Measurements from ENCODE around the gene CTNNA2.
A peak's percentile ranks its signal among the peaks of the same experiment; 100 is the strongest.

Gene CTNNA2

GRCh38 chr2:79576451-79576850 is 63.6 kb downstream of the CTNNA2 start:
- H3K9ac ChIP-seq (ENCODE audit: low read depth, low read length, poor library complexity), result no peak overlapping the region
- H3K9me3 ChIP-seq (replicated peaks in 1 of 2; ENCODE audit: control insufficient read depth in 2 of 2, insufficient read depth in 1 of 2, low read depth in 1 of 2, low read length in 2 of 2), result no peaks in the 10 kb centered on the region
- no peak overlapping the region for H2AK5ac ChIP-seq (ENCODE audit: low read depth, low read length)
- H3K4me3 ChIP-seq (ENCODE audit: low read length in 2 of 2), result no peak overlapping the region
- H3K79me1 ChIP-seq (ENCODE audit: low read depth, low read length), result peaks cover 2% of the 10 kb centered on the region
- no peak overlapping the region for H3K14ac ChIP-seq (ENCODE audit: low read length)
- H2BK12ac ChIP-seq (ENCODE audit: low read length), result no peak overlapping the region
- H3K4me1 ChIP-seq (ENCODE audit: control insufficient read depth in 2 of 2, insufficient read depth in 1 of 2, low read depth in 1 of 2, low read length in 2 of 2), result no peaks in the 10 kb centered on the region
- H3K4me2 ChIP-seq (ENCODE audit: insufficient read depth, low read length, poor library complexity, severe bottlenecking), result no peak overlapping the region
- H4K91ac ChIP-seq (ENCODE audit: low read depth, low read length, poor library complexity), result no peak overlapping the region
- no peak overlapping the region for H2BK120ac ChIP-seq (ENCODE audit: low read depth, low read length)
- H3K4ac ChIP-seq (ENCODE audit: low read length), result no peak overlapping the region
- DNase-seq (ENCODE audit: low spot score), result no peak
- H3K27ac ChIP-seq (replicated peaks; ENCODE audit: low read length), result no peak overlapping the region
- no peak overlapping the region for H2BK5ac ChIP-seq (ENCODE audit: low read length)
- H3K36me3 ChIP-seq (replicated peaks in 1 of 2; ENCODE audit: control insufficient read depth in 2 of 2, insufficient read depth in 2 of 2, low read length in 2 of 2), result no peaks in the 10 kb centered on the region
- H3K18ac ChIP-seq (ENCODE audit: low read length), result no peak overlapping the region
- H4K8ac ChIP-seq (ENCODE audit: low read depth, low read length), result no peak overlapping the region
- H2AFZ ChIP-seq (ENCODE audit: low read length), result no peak overlapping the region
- H2BK15ac ChIP-seq (ENCODE audit: low read length), result no peak overlapping the region
- WGBS, 2 donors (ENCODE audit: extremely low coverage in 2 of 2, insufficient read length in 2 of 2, insufficient replicate concordance in 1 of 2), result no CpG with 5 or more reads among the region's 4 CpGs
- H3K23ac ChIP-seq (ENCODE audit: low read depth, low read length, poor library complexity), result no peak overlapping the region
- no peaks in the 10 kb centered on the region for H3K27me3 ChIP-seq (ENCODE audit: control insufficient read depth in 3 of 3, insufficient read depth in 3 of 3, low read depth in 1 of 3, low read length in 3 of 3)

- Histone ChIP-seq H3K9me3 (replicated peaks in 1 of 2; ENCODE audit: control insufficient read depth in 2 of 2, insufficient read depth in 1 of 2, low read depth in 1 of 2, low read length in 2 of 2) (no peaks in the 10 kb centered on the region), H2BK120ac (ENCODE audit: low read depth, low read length) (no peak overlapping the region), H3K27me3 (ENCODE audit: control insufficient read depth in 3 of 3, insufficient read depth in 3 of 3, low read depth in 1 of 3, low read length in 3 of 3) (no peaks in the 10 kb centered on the region), H3K23ac (ENCODE audit: low read depth, low read length, poor library complexity) (no peak overlapping the region), H3K9ac (ENCODE audit: low read depth, low read length, poor library complexity) (no peak overlapping the region), H2AFZ (ENCODE audit: low read length) (no peak overlapping the region), H3K27ac (replicated peaks; ENCODE audit: low read length) (no peak overlapping the region), H4K8ac (ENCODE audit: low read depth, low read length) (no peak overlapping the region), H3K18ac (ENCODE audit: low read length) (no peak overlapping the region), H3K4me1 (ENCODE audit: control insufficient read depth in 2 of 2, insufficient read depth in 1 of 2, low read depth in 1 of 2, low read length in 2 of 2) (no peaks in the 10 kb centered on the region), H2BK12ac (ENCODE audit: low read length) (no peak overlapping the region), H3K36me3 (replicated peaks in 1 of 2; ENCODE audit: control insufficient read depth in 2 of 2, insufficient read depth in 2 of 2, low read length in 2 of 2) (no peaks in the 10 kb centered on the region), H2BK15ac (ENCODE audit: low read length) (no peak overlapping the region), H4K91ac (ENCODE audit: low read depth, low read length, poor library complexity) (no peak overlapping the region), H3K4me3 (ENCODE audit: low read length in 2 of 2) (no peak overlapping the region), H3K79me1 (ENCODE audit: low read depth, low read length) (peaks cover 2% of the 10 kb centered on the region), H3K4ac (ENCODE audit: low read length) (no peak overlapping the region), H2AK5ac (ENCODE audit: low read depth, low read length) (no peak overlapping the region), H3K14ac (ENCODE audit: low read length) (no peak overlapping the region), H2BK5ac (ENCODE audit: low read length) (no peak overlapping the region), H3K4me2 (ENCODE audit: insufficient read depth, low read length, poor library complexity, severe bottlenecking) (no peak overlapping the region)
- no peak for DNase-seq (ENCODE audit: low spot score)
- no CpG with 5 or more reads among the region's 1 CpG for WGBS, 2 donors (ENCODE audit: extremely low coverage in 2 of 2, insufficient read length in 2 of 2, insufficient replicate concordance in 1 of 2)
Measured at GRCh38 chr2:79578952-79579351, 66.1 kb downstream of the CTNNA2 start.

DNA sequence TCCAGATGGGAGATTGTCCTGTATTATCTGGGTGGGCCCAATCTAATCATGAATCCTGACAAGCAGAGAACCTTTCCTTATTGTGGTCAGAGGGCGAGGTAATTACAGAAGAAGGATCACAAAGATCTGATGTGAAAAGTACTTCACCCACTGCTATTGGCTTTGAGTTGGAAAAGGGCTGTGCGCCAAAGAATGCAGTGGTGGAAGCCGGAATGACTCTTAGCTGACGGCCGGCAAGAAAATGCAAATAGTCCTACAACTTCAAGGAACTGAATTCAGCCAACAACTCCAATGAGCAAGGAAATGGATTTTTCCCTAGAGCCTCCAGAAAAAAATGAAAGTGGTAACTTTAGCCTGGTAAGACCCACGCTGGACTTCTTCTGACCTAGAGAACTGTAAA is 67.3 kb downstream of the CTNNA2 start:
- H3K79me1 ChIP-seq (ENCODE audit: low read depth, low read length), result peaks cover 2% of the 10 kb centered on the region
- no peak overlapping the region for H3K14ac ChIP-seq (ENCODE audit: low read length)
- H2BK15ac ChIP-seq (ENCODE audit: low read length), result no peak overlapping the region
- no peak overlapping the region for H3K23ac ChIP-seq (ENCODE audit: low read depth, low read length, poor library complexity)
- no peaks in the 10 kb centered on the region for H3K4me1 ChIP-seq (ENCODE audit: control insufficient read depth in 2 of 2, insufficient read depth in 1 of 2, low read depth in 1 of 2, low read length in 2 of 2)
- H3K4ac ChIP-seq (ENCODE audit: low read length), result no peak overlapping the region
- WGBS, 2 donors (ENCODE audit: extremely low coverage in 2 of 2, insufficient read length in 2 of 2, insufficient replicate concordance in 1 of 2), result no CpG with 5 or more reads among the region's 6 CpGs
- no peak overlapping the region for H3K4me3 ChIP-seq (ENCODE audit: low read length in 2 of 2)
- no peaks in the 10 kb centered on the region for H3K36me3 ChIP-seq (replicated peaks in 1 of 2; ENCODE audit: control insufficient read depth in 2 of 2, insufficient read depth in 2 of 2, low read length in 2 of 2)
- no peaks in the 10 kb centered on the region for H3K27me3 ChIP-seq (ENCODE audit: control insufficient read depth in 3 of 3, insufficient read depth in 3 of 3, low read depth in 1 of 3, low read length in 3 of 3)
- no peak overlapping the region for H3K4me2 ChIP-seq (ENCODE audit: insufficient read depth, low read length, poor library complexity, severe bottlenecking)
- no peak overlapping the region for H4K91ac ChIP-seq (ENCODE audit: low read depth, low read length, poor library complexity)
- DNase-seq (ENCODE audit: low spot score), result no peak
- no peaks in the 10 kb centered on the region for H3K9me3 ChIP-seq (replicated peaks in 1 of 2; ENCODE audit: control insufficient read depth in 2 of 2, insufficient read depth in 1 of 2, low read depth in 1 of 2, low read length in 2 of 2)
- H2AK5ac ChIP-seq (ENCODE audit: low read depth, low read length), result no peak overlapping the region
- H2BK5ac ChIP-seq (ENCODE audit: low read length), result no peak overlapping the region
- no peak overlapping the region for H2BK120ac ChIP-seq (ENCODE audit: low read depth, low read length)
- H3K27ac ChIP-seq (replicated peaks; ENCODE audit: low read length), result no peak overlapping the region
- H2AFZ ChIP-seq (ENCODE audit: low read length), result no peak overlapping the region
- H3K9ac ChIP-seq (ENCODE audit: low read depth, low read length, poor library complexity), result no peak overlapping the region
- H3K18ac ChIP-seq (ENCODE audit: low read length), result no peak overlapping the region
- no peak overlapping the region for H2BK12ac ChIP-seq (ENCODE audit: low read length)
- H4K8ac ChIP-seq (ENCODE audit: low read depth, low read length), result no peak overlapping the region

- no peak overlapping the region for H3K4ac ChIP-seq (ENCODE audit: low read length)
- H3K18ac ChIP-seq (ENCODE audit: low read length), result no peak overlapping the region
- H4K8ac ChIP-seq (ENCODE audit: low read depth, low read length), result no peak overlapping the region
- H3K23ac ChIP-seq (ENCODE audit: low read depth, low read length, poor library complexity), result no peak overlapping the region
- H3K4me3 ChIP-seq (ENCODE audit: low read length in 2 of 2), result no peak overlapping the region
- H2AK5ac ChIP-seq (ENCODE audit: low read depth, low read length), result no peak overlapping the region
- no peaks in the 10 kb centered on the region for H3K4me1 ChIP-seq (ENCODE audit: control insufficient read depth in 2 of 2, insufficient read depth in 1 of 2, low read depth in 1 of 2, low read length in 2 of 2)
- H3K9ac ChIP-seq (ENCODE audit: low read depth, low read length, poor library complexity), result no peak overlapping the region
- H3K79me1 ChIP-seq (ENCODE audit: low read depth, low read length), result peaks cover 2% of the 10 kb centered on the region
- H2BK120ac ChIP-seq (ENCODE audit: low read depth, low read length), result no peak overlapping the region
- H2BK5ac ChIP-seq (ENCODE audit: low read length), result no peak overlapping the region
- H3K36me3 ChIP-seq (replicated peaks in 1 of 2; ENCODE audit: control insufficient read depth in 2 of 2, insufficient read depth in 2 of 2, low read length in 2 of 2), result no peaks in the 10 kb centered on the region
- DNase-seq (ENCODE audit: low spot score), result no peak
- H3K9me3 ChIP-seq (replicated peaks in 1 of 2; ENCODE audit: control insufficient read depth in 2 of 2, insufficient read depth in 1 of 2, low read depth in 1 of 2, low read length in 2 of 2), result no peaks in the 10 kb centered on the region
- H2BK15ac ChIP-seq (ENCODE audit: low read length), result no peak overlapping the region
- no peak overlapping the region for H3K14ac ChIP-seq (ENCODE audit: low read length)
- H3K27ac ChIP-seq (replicated peaks; ENCODE audit: low read length), result no peak overlapping the region
- peak overlapping the region; percentile 22 for H2AFZ ChIP-seq (ENCODE audit: low read length)
- no peak overlapping the region for H3K4me2 ChIP-seq (ENCODE audit: insufficient read depth, low read length, poor library complexity, severe bottlenecking)
- WGBS, 2 donors (ENCODE audit: extremely low coverage in 2 of 2, insufficient read length in 2 of 2, insufficient replicate concordance in 1 of 2), result no CpG with 5 or more reads among the region's 11 CpGs
- no peak overlapping the region for H4K91ac ChIP-seq (ENCODE audit: low read depth, low read length, poor library complexity)
- H3K27me3 ChIP-seq (ENCODE audit: control insufficient read depth in 3 of 3, insufficient read depth in 3 of 3, low read depth in 1 of 3, low read length in 3 of 3), result no peaks in the 10 kb centered on the region
- H2BK12ac ChIP-seq (ENCODE audit: low read length), result no peak overlapping the region
Measured at GRCh38 chr2:79585701-79586433, 73.0 kb downstream of the CTNNA2 start.
